ENCODE results near the gene CHTF8. TPM values are rescaled to one million over a fixed set of nuclear protein-coding genes. Genes with fewer than 3 reads are reported as not detected.

CHTF8 gene
- polyA plus RNA-seq, 1 donor (not counting 4 experiments of a cell fraction or from before 2014, with no cell fraction given), result 96.0 TPM

DNA sequence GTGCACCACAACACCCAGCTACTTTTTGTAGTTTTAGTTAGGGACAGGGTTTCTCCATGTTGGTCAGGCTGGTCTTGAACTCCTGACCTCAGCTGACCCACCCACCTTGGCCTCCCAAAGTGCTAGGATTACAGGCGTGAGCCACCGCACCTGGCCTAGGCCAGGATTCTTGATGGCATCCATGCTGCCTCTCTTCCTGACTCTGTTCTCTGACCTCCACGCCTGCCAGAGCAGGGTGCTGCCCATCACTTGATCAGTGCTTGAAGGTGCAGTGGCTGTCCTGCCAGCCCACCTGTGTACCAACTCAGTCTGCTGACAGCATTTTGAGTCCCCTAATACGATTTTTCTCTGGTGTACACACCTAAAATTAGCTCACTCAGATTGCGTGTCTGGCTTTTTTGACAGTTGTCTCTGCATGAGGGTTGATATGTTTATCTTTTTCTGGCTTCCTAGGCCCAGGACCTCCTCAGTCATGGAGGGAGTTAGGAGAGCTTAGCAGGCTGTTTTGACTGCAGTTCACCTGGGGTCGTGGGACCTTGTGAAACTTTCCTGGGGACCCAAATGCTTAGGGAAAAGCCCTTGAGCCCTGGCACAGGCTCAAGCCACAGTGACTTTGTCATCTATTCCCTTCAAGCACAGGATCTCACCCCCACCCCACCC, 21.0 kb downstream of the CHTF8 start:
- Histone ChIP-seq H4K20me1 (ENCODE audit: control insufficient read depth, extremely low read depth, insufficient read depth, low read length) (peaks cover 45% of the 10 kb centered on the region), H3K9me1 (ENCODE audit: control insufficient read depth, extremely low read depth, insufficient read depth, low read length) (peaks cover 3% of the 10 kb centered on the region), H3K4me1 (ENCODE audit: control insufficient read depth, extremely low read depth, insufficient read depth, low read length) (peaks cover 23% of the 10 kb centered on the region), H3K27ac (ENCODE audit: control insufficient read depth, insufficient read depth, low read length) (no peak overlapping the region), H3K4me3 (ENCODE audit: control insufficient read depth in 2 of 3, extremely low read depth in 1 of 3, insufficient read depth in 2 of 3, low read depth in 1 of 3, low read length in 3 of 3) (no peak overlapping the region), H2AFZ (ENCODE audit: control insufficient read depth, low read length) (no peak overlapping the region), H3K79me2 (ENCODE audit: control insufficient read depth, insufficient read depth, low read length) (peaks cover 77% of the 10 kb centered on the region), H3K4me2 (ENCODE audit: control insufficient read depth, extremely low read depth, insufficient read depth, low read depth, low read length) (no peak overlapping the region), H3K27me3 (ENCODE audit: control insufficient read depth, extremely low read depth, insufficient read depth, low read length) (no peaks in the 10 kb centered on the region), H3K9me3 (ENCODE audit: control insufficient read depth, low read depth, low read length) (no peaks in the 10 kb centered on the region), H3K9ac (ENCODE audit: control insufficient read depth, extremely low read depth, insufficient read depth, low read length) (peak overlapping the region; percentile 10), H3K36me3 (ENCODE audit: control insufficient read depth in 2 of 2, extremely low read depth in 1 of 2, insufficient read depth in 2 of 2, low read length in 2 of 2) (peaks cover 62% of the 10 kb centered on the region in 2 experiments)
- no peak for FAIRE-seq
- DNase-seq (ENCODE audit: low read depth, low spot score), result no peak
- TF ChIP-seq EZH2 (IDR thresholded peaks at IDR 0.05; ENCODE audit: low read length), result no peak
- TF ChIP-seq, protein P1, sequence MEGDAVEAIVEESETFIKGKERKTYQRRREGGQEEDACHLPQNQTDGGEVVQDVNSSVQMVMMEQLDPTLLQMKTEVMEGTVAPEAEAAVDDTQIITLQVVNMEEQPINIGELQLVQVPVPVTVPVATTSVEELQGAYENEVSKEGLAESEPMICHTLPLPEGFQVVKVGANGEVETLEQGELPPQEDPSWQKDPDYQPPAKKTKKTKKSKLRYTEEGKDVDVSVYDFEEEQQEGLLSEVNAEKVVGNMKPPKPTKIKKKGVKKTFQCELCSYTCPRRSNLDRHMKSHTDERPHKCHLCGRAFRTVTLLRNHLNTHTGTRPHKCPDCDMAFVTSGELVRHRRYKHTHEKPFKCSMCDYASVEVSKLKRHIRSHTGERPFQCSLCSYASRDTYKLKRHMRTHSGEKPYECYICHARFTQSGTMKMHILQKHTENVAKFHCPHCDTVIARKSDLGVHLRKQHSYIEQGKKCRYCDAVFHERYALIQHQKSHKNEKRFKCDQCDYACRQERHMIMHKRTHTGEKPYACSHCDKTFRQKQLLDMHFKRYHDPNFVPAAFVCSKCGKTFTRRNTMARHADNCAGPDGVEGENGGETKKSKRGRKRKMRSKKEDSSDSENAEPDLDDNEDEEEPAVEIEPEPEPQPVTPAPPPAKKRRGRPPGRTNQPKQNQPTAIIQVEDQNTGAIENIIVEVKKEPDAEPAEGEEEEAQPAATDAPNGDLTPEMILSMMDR (optimal IDR thresholded peaks at IDR 0.05 in 1 of 3, IDR thresholded peaks at IDR 0.05 in 1 of 3, conservative IDR thresholded peaks at IDR 0.05 in 1 of 3; ENCODE audit: extremely low read depth in 1 of 3, insufficient read depth in 2 of 3, low read length in 3 of 3), result no peak
- dilution Hi-C loops (cut with MboI; ENCODE audit: extremely low pct_ligation_motif_present, low sequenced_read_pairs), result no loop called here

DNA sequence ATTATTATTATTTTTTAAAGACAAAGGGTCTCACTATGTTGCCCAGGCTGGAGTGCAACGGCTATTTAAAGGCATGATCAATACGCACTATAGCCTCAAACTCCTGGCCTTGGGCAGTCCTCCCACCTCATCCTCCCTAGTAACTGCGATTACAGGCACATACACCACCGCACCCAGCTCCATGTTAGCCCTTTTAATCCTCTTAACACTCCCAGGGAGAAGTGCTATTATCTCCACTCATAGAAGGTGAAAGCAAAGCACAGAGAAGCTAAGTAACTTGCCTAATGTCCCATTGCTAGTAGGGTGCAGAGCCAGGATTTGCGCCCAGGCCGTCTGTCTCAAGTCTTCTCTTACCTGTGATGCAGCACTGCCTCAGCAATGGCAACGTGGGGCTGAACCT, 22.0 kb downstream of the CHTF8 start:
- Histone ChIP-seq H2AFZ (ENCODE audit: control insufficient read depth, low read length) (no peak overlapping the region), H3K79me2 (ENCODE audit: control insufficient read depth, insufficient read depth, low read length) (peaks cover 82% of the 10 kb centered on the region), H4K20me1 (ENCODE audit: control insufficient read depth, extremely low read depth, insufficient read depth, low read length) (peaks cover 39% of the 10 kb centered on the region), H3K27ac (ENCODE audit: control insufficient read depth, insufficient read depth, low read length) (no peak overlapping the region), H3K9me3 (ENCODE audit: control insufficient read depth, low read depth, low read length) (no peaks in the 10 kb centered on the region), H3K4me1 (ENCODE audit: control insufficient read depth, extremely low read depth, insufficient read depth, low read length) (peaks cover 24% of the 10 kb centered on the region), H3K27me3 (ENCODE audit: control insufficient read depth, extremely low read depth, insufficient read depth, low read length) (no peaks in the 10 kb centered on the region), H3K9me1 (ENCODE audit: control insufficient read depth, extremely low read depth, insufficient read depth, low read length) (peaks cover 3% of the 10 kb centered on the region), H3K36me3 (ENCODE audit: control insufficient read depth in 2 of 2, extremely low read depth in 1 of 2, insufficient read depth in 2 of 2, low read length in 2 of 2) (peaks cover 53 to 56% of the 10 kb centered on the region in 2 experiments), H3K4me2 (ENCODE audit: control insufficient read depth, extremely low read depth, insufficient read depth, low read depth, low read length) (no peak overlapping the region), H3K4me3 (ENCODE audit: control insufficient read depth in 2 of 3, extremely low read depth in 1 of 3, insufficient read depth in 2 of 3, low read depth in 1 of 3, low read length in 3 of 3) (no peak overlapping the region), H3K9ac (ENCODE audit: control insufficient read depth, extremely low read depth, insufficient read depth, low read length) (no peak overlapping the region)
- no peak for FAIRE-seq
- no peak for DNase-seq (ENCODE audit: low read depth, low spot score)
- dilution Hi-C loops (cut with MboI; ENCODE audit: extremely low pct_ligation_motif_present, low sequenced_read_pairs), result no loop called here
- no peak for TF ChIP-seq EZH2 (IDR thresholded peaks at IDR 0.05; ENCODE audit: low read length)
- TF ChIP-seq, protein P1 (optimal IDR thresholded peaks at IDR 0.05 in 1 of 3, IDR thresholded peaks at IDR 0.05 in 1 of 3, conservative IDR thresholded peaks at IDR 0.05 in 1 of 3; ENCODE audit: extremely low read depth in 1 of 3, insufficient read depth in 2 of 3, low read length in 3 of 3), result no peak

All from keratinocyte (primary cell).